Immature natural killer cell (primary cell): ENCODE measurements around the gene NEUROD4. TPM values are rescaled to one million over a fixed set of nuclear protein-coding genes. Genes with fewer than 3 reads are reported as not detected.
A peak's percentile ranks its signal among the peaks of the same experiment; 100 is the strongest.
"Not testable (repeated sequence)": the region's sequence is repeated elsewhere in the genome, so short reads cannot be mapped to it uniquely, and the experiment has no call there.

Experiments used
- DNase-seq, 3 donors: peaks; one replicate each; pipeline ENCODE4 v3.0.0; 2022; ENCODE audit warnings: mixed read lengths in 1 of 3
- H3K27ac Mint-ChIP-seq, 6 donors: one replicate each; pipeline ENCODE4 v1.8.0; 2020; ENCODE audit warnings: mixed read lengths in 6 of 6, mild to moderate bottlenecking in 5 of 6, inconsistent platforms in 4 of 6, moderate library complexity in 3 of 6
- H3K27me3 Mint-ChIP-seq, 3 donors: one replicate each; pipeline ENCODE4 v1.8.0; 2020 to 2021; ENCODE audit warnings: low read depth in 3 of 3, mild to moderate bottlenecking in 3 of 3, mixed read lengths in 3 of 3, moderate library complexity in 3 of 3, inconsistent platforms in 1 of 3
- H3K36me3 Mint-ChIP-seq, 3 donors: one replicate each; pipeline ENCODE4 v1.8.0; 2020; ENCODE audit warnings: mixed read lengths in 3 of 3, inconsistent platforms in 2 of 3, mild to moderate bottlenecking in 2 of 3
- H3K4me1 Mint-ChIP-seq, 2 donors: one replicate each; pipeline ENCODE4 v1.8.0; 2020; ENCODE audit warnings: inconsistent platforms in 2 of 2, mild to moderate bottlenecking in 2 of 2, mixed read lengths in 2 of 2, moderate library complexity in 1 of 2
- H3K4me3 Mint-ChIP-seq, 5 donors: one replicate each; pipeline ENCODE4 v1.8.0; 2020; ENCODE audit warnings: mild to moderate bottlenecking in 5 of 5, mixed read lengths in 5 of 5, inconsistent platforms in 3 of 5, moderate library complexity in 3 of 5
- H3K9me3 Mint-ChIP-seq, 6 donors: one replicate each; pipeline ENCODE4 v1.8.0; 2020; ENCODE audit warnings: mild to moderate bottlenecking in 6 of 6, mixed read lengths in 6 of 6, inconsistent platforms in 4 of 6, moderate library complexity in 3 of 6
- polyA plus RNA-seq, 3 donors: library from polyadenylated mRNA; unstranded; fragments of 300-500 nt; fragmentation: Illumina TruSeq; gene quantifications; one replicate each; pipeline ENCODE4 v1.2.3, GENCODE V29; 2021

Gene NEUROD4, protein sequence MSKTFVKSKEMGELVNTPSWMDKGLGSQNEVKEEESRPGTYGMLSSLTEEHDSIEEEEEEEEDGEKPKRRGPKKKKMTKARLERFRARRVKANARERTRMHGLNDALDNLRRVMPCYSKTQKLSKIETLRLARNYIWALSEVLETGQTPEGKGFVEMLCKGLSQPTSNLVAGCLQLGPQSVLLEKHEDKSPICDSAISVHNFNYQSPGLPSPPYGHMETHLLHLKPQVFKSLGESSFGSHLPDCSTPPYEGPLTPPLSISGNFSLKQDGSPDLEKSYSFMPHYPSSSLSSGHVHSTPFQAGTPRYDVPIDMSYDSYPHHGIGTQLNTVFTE
- polyA plus RNA-seq: not detected

DNA sequence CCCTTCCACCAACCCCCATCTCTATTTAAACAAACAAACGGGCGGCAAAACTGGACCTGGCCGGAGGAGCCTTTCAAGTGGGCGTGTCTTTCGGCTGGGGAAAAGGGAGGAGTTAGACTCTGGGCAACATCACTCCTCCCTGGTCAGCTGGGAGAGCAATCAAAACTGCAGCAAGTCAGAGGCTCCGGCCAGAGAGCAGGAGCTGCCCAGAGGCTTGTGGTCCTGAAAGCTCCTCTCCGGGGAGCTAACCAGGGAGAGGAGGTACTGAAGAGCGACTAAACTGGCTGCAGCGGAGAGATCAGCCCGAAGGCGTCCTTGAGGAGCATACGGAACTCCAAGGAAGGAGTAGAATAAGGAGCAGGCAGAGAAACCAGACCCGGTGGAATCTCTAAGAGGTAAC lies at the start of gene NEUROD4:
NEUROD4 (plus strand) TSS at position 191 of the 400 bp plus-strand sequence. CDS start 6,466 bp downstream, outside the sequence.
- Mint-ChIP-seq H3K27ac (no peak within 1 kb of the TSS), H3K27me3 (peaks cover 17 to 20% (median 18%) of the 10 kb centered on the region in 3 donors), H3K4me3 (peak within 1 kb of the TSS in 1 of 5 donors; percentile 21), H3K4me1 (peaks cover 6 to 7% of the 10 kb centered on the region in 2 donors), H3K36me3 (no peaks in the 10 kb centered on the region), H3K9me3 (peaks cover 0 to 4% (median 0%) of the 10 kb centered on the region in 6 donors)
- peak; percentile 6 to 20 (median 16) for DNase-seq

GRCh38 chr12:54970741-54971140 lies 49.0 kb upstream of the NEUROD4 start:
- Mint-ChIP-seq H3K4me1 (peaks cover 17 to 42% of the 10 kb centered on the region in 2 donors), H3K36me3 (peaks cover 27 to 70% (median 30%) of the 10 kb centered on the region in 3 donors)

DNA sequence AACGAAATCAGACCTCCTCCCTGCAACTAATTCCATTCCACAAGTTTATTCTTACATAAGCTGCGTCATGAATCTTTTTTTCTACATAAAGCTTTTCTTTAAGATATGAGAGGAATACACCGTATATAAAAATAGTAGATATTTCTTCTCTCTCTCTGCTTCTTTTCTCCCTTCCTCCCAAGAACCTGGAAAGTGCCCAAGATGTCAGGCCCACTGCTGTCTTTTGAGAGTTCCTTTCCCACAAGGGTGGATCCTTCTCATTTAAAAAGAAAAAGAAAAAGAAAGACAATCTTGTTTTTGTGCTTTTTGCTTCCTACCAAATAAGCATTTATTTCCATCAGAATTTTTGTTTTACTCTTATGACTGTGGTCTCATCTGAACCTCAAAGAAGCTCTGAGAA lies 46.2 kb upstream of the NEUROD4 start:
- peaks cover 20 to 56% (median 25%) of the 10 kb centered on the region in 3 donors for H3K36me3 Mint-ChIP-seq
- H3K4me3 Mint-ChIP-seq: no peak overlapping the region
- peaks cover 30 to 53% of the 10 kb centered on the region in 2 donors for H3K4me1 Mint-ChIP-seq
- DNase-seq: no peak
- H3K27me3 Mint-ChIP-seq: peaks cover 0 to 1% (median 0%) of the 10 kb centered on the region in 3 donors
- peak overlapping the region in 2 of 6 donors; percentile 10 to 37 for H3K27ac Mint-ChIP-seq
- H3K9me3 Mint-ChIP-seq: no peaks in the 10 kb centered on the region

More at GRCh38 chr12:54970741-54971140, 49.0 kb upstream of the NEUROD4 start:
- Mint-ChIP-seq H3K4me3 (no peak overlapping the region), H3K9me3 (no peaks in the 10 kb centered on the region), H3K27ac (peak overlapping the region in 2 of 6 donors; percentile 15 to 20), H3K27me3 (peaks cover 0 to 1% (median 0%) of the 10 kb centered on the region in 3 donors)
- no peak for DNase-seq

DNA sequence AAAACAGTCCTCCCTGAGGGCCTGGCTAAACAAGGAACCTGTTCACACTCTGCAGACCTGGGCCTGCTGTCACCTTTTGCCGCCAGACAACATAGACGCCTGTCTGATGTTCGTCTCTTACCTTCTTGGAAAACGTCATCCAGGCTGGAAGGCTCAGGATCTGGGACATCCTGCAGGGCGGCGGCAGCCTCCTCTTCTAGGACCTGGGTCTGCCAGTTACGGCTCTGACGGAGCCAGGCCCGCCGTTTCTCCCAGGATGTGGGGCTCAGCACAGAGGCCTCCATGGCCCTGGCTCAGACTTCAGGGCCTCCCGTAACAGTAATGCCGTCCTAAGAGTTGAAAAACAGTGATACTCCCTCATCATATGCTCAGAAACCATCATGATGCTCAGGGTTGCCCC lies 45.5 kb upstream of the NEUROD4 start:
- no peak for DNase-seq
- Mint-ChIP-seq H3K27ac (peak overlapping the region in 3 of 6 donors; percentile 11 to 62 (median 44)), H3K4me1 (peaks cover 36 to 57% of the 10 kb centered on the region in 2 donors), H3K27me3 (peaks cover 0 to 1% (median 0%) of the 10 kb centered on the region in 3 donors), H3K4me3 (no peak overlapping the region), H3K9me3 (no peaks in the 10 kb centered on the region), H3K36me3 (peaks cover 20 to 61% (median 30%) of the 10 kb centered on the region in 3 donors)

DNA sequence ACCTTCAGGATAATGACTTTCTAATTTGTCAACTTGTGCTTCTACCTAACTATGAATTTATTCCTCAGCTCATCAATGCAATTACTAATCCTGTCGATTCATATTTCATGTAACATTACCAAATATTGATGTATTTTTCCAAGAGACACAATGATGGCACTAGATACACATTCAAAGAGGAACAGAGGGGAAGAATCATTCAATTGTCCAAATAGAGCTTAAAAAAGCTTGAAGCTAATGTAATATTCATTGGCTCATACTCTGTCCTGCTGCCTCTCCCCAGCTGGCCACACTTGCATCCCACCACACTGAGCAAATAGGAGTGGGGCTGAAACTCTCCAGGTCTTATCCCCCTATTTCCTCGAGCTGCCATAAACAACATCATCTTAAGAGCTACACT lies 44.5 kb upstream of the NEUROD4 start:
- H3K36me3 Mint-ChIP-seq: peaks cover 20 to 71% (median 33%) of the 10 kb centered on the region in 3 donors
- no peak for DNase-seq
- no peak overlapping the region for H3K4me3 Mint-ChIP-seq
- H3K27ac Mint-ChIP-seq: peak overlapping the region in 2 of 6 donors; percentile 32 to 56
- H3K4me1 Mint-ChIP-seq: peaks cover 46 to 67% of the 10 kb centered on the region in 2 donors
- no peaks in the 10 kb centered on the region for H3K9me3 Mint-ChIP-seq
- peaks cover 0 to 1% (median 0%) of the 10 kb centered on the region in 3 donors for H3K27me3 Mint-ChIP-seq

DNA sequence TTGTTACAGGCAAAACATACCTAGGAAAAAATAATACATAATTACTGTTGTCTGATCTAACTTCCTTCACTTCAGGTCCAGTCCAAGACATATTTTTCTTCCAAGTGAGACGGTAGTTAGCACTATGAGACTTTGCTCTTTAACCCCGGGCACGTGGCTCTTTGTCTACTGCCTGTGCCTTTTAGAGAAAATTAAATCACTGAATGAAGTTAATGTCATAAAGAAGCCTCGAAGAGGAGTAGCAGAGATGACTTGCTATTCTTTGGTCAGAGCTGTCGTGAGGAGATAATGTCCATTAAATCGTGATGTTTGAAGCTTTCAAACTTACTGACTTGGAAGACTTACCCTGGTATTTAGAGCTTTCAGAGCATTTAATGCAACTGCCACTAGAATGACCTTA lies 43.9 kb upstream of the NEUROD4 start:
- peaks cover 52 to 69% of the 10 kb centered on the region in 2 donors for H3K4me1 Mint-ChIP-seq
- peaks cover 0 to 3% (median 0%) of the 10 kb centered on the region in 3 donors for H3K27me3 Mint-ChIP-seq
- H3K9me3 Mint-ChIP-seq: no peaks in the 10 kb centered on the region
- H3K27ac Mint-ChIP-seq: peak overlapping the region in 4 of 6 donors; percentile 17 to 66 (median 47)
- peaks cover 20 to 68% (median 33%) of the 10 kb centered on the region in 3 donors for H3K36me3 Mint-ChIP-seq
- DNase-seq: no peak
- H3K4me3 Mint-ChIP-seq: no peak overlapping the region

GRCh38 chr12:54977155-54977554 lies 42.6 kb upstream of the NEUROD4 start:
- Mint-ChIP-seq H3K4me1 (peaks cover 63 to 80% of the 10 kb centered on the region in 2 donors), H3K36me3 (peaks cover 20 to 66% (median 38%) of the 10 kb centered on the region in 3 donors)

GRCh38 chr12:54977857-54978256 lies 41.9 kb upstream of the NEUROD4 start:
- peaks cover 70 to 87% of the 10 kb centered on the region in 2 donors for H3K4me1 Mint-ChIP-seq
- peak overlapping the region; percentile 9 to 66 (median 46) for H3K4me3 Mint-ChIP-seq
- no peaks in the 10 kb centered on the region for H3K9me3 Mint-ChIP-seq
- H3K27me3 Mint-ChIP-seq: peaks cover 0 to 1% (median 0%) of the 10 kb centered on the region in 3 donors
- H3K27ac Mint-ChIP-seq: peak overlapping the region; percentile 2 to 70 (median 17)
- DNase-seq: no peak
- peaks cover 16 to 65% (median 39%) of the 10 kb centered on the region in 3 donors for H3K36me3 Mint-ChIP-seq

More at GRCh38 chr12:54977155-54977554, 42.6 kb upstream of the NEUROD4 start:
- DNase-seq: no peak
- Mint-ChIP-seq H3K9me3 (no peaks in the 10 kb centered on the region), H3K27ac (peak overlapping the region in 5 of 6 donors; percentile 4 to 52 (median 33)), H3K4me3 (no peak overlapping the region), H3K27me3 (peaks cover 0 to 1% (median 0%) of the 10 kb centered on the region in 3 donors)

DNA sequence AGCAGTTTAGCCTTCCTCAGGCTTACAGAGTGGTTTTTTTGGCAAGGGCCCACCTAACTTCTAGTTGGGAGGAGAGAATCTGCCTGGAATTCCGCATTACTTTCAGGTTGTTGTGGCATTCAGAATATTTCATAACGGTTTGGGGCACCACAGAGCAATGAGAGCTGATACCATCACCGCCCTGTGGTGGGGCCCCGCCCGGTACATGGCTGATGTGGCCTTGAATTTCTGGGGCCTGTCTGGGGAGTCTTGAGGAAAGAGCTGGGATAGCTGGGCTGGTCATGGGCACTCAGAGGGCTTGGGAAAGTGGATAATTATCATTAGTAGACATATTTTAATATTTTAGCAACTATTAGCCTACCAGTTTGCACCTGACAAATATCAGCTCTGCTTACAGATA lies 39.4 kb upstream of the NEUROD4 start:
- peak in 1 of 3 donors; percentile 17 for DNase-seq
- peaks cover 1 to 5% (median 3%) of the 10 kb centered on the region in 3 donors for H3K27me3 Mint-ChIP-seq
- H3K36me3 Mint-ChIP-seq: peaks cover 8 to 43% (median 31%) of the 10 kb centered on the region in 3 donors
- H3K9me3 Mint-ChIP-seq: no peaks in the 10 kb centered on the region
- H3K27ac Mint-ChIP-seq: peak overlapping the region; percentile 83 to 92 (median 86)
- peak overlapping the region; percentile 42 to 77 (median 74) for H3K4me3 Mint-ChIP-seq
- peaks cover 91 to 100% of the 10 kb centered on the region in 2 donors for H3K4me1 Mint-ChIP-seq

DNA sequence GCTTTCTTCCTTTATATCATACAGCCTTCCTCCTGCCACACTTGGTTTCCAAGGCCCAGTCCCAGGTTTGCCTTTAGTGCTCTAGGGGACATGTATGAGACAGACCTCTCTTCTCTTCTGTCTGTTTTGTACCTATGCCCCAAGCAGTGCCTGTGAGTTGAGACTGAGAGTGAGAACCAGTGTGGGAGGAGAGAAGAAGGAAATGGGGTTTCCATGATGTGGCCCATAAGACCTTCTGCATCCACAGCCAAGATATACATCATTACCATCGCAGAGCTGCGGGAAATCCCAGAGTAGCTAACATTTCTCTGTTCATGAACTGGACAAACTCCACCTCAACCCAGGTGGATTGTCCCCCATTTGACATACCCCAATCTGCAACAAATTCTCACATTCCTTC lies 38.0 kb upstream of the NEUROD4 start:
- H3K27ac Mint-ChIP-seq: peak overlapping the region in 5 of 6 donors; percentile 55 to 95 (median 92)

GRCh38 chr12:54983536-54984101 lies 36.2 kb upstream of the NEUROD4 start:
- no peak for DNase-seq
- H3K36me3 Mint-ChIP-seq: peaks cover 3 to 32% (median 24%) of the 10 kb centered on the region in 3 donors
- no peaks in the 10 kb centered on the region for H3K9me3 Mint-ChIP-seq
- H3K27ac Mint-ChIP-seq: peak overlapping the region; percentile 87 to 95 (median 94)
- peaks cover 72 to 77% of the 10 kb centered on the region in 2 donors for H3K4me1 Mint-ChIP-seq
- H3K4me3 Mint-ChIP-seq: peak overlapping the region; percentile 82 to 96 (median 90)
- H3K27me3 Mint-ChIP-seq: peaks cover 3 to 5% (median 3%) of the 10 kb centered on the region in 3 donors

More for the DNA sequence above, 38.0 kb upstream of the NEUROD4 start:
- Mint-ChIP-seq H3K4me1 (peaks cover 90 to 95% of the 10 kb centered on the region in 2 donors), H3K4me3 (peak overlapping the region in 4 of 5 donors; percentile 82 to 96 (median 90)), H3K27me3 (peaks cover 1 to 5% (median 3%) of the 10 kb centered on the region in 3 donors), H3K36me3 (peaks cover 6 to 35% (median 30%) of the 10 kb centered on the region in 3 donors), H3K9me3 (no peaks in the 10 kb centered on the region)
- no peak for DNase-seq

DNA sequence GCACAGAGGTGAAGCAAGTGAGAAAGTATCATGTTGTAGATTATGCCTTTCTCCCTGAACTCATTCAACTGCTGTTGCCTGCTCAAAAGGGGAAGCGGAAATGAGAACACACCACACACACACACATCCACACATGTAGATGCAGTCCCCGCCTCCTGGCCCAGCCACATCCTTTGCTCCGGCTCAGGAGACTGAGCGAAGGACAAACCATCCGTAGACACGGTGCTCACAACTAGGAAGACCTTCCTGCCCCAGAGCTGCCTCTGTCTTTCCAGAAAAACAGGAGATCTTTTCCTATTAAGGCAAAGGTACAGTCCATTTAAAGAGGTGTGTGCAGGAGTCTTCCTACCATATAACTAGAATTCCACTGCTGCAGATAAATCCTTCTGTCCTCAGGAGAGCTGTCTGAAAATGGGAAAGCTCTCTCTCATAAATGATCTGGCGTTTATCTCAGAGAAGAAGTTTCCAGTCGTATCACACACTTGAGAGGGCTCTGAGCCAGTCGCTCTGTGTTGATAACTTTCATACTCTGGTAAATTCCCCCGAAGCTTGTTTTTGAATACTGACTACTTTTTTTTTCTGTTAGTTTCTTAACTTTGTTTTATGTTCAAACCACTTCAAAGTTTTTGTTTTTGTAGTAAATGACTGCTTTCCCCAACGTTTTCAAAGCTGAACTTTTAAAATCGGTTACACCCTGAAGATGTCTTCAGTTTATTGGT lies 35.0 kb upstream of the NEUROD4 start, which contains the start of gene TESPA1:
TESPA1 (minus strand) TSS at position 105 of the 719 bp plus-strand sequence. CDS start 10,200 bp downstream, outside the sequence.
- Mint-ChIP-seq H3K27ac (peak within 1 kb of the TSS; percentile 87 to 95 (median 94)), H3K9me3 (no peaks in the 10 kb centered on the region), H3K4me1 (peaks cover 61 to 65% of the 10 kb centered on the region in 2 donors), H3K27me3 (peaks cover 3 to 5% (median 3%) of the 10 kb centered on the region in 3 donors), H3K4me3 (peak within 1 kb of the TSS; percentile 82 to 96 (median 90)), H3K36me3 (peaks cover 3 to 27% (median 17%) of the 10 kb centered on the region in 3 donors)
- peak; percentile 82 to 84 (median 82) for DNase-seq

DNA sequence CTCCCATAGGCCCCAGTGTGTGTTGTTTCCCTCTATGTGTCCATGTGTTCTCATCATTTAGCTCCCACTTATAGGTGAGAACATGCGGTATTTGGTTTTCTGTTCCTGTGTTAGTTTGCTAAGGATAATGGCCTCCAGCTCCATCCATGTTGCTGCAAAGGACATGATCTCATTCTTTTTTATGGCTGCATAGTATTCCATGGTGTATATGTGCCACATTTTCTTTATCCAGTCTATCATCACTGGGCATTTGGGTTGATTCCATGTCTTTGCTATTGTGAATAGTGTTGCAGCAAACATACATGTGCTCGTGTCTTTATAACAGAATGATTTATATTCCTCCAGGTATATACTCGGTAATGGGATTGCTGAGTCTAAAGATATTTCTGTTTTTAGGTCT lies 33.0 kb upstream of the NEUROD4 start:
- not testable (repeated sequence) for H3K9me3 Mint-ChIP-seq, H3K27me3 Mint-ChIP-seq, DNase-seq
- Mint-ChIP-seq H3K4me3 (peak overlapping the region in 1 of 5 donors; percentile 30), H3K36me3 (peaks cover 3 to 16% (median 11%) of the 10 kb centered on the region in 3 donors), H3K27ac (peak overlapping the region in 2 of 6 donors; percentile 31 to 51), H3K4me1 (peaks cover 59 to 61% of the 10 kb centered on the region in 2 donors)
